HG03060 (cell line): ENCODE measurements around the gene RHBDF1.

Source experiments
- ATAC-seq: cut with Tn5 transposase; IDR thresholded peaks from one replicate; pipeline ENCODE4 v1.9.1; 2021; ENCODE audit warnings: low read depth, moderate number of reproducible peaks; ENCODE audit not compliant: unreplicated experiment

Gene RHBDF1

GRCh38 chr16:76535-77272 is 4.3 kb upstream of the RHBDF1 start:
- ATAC-seq = no peak

GRCh38 chr16:75580-76501 is 3.4 kb upstream of the RHBDF1 start:
- ATAC-seq = no peak

- no peak for ATAC-seq
Measured at GRCh38 chr16:74747-75334, 2.4 kb upstream of the RHBDF1 start.

- ATAC-seq = no peak
Measured at GRCh38 chr16:74051-74746, 1.8 kb upstream of the RHBDF1 start.

- ATAC-seq = no peak
Measured at GRCh38 chr16:71540-72401, 660 bp downstream of the RHBDF1 start.

GRCh38 chr16:71210-71539 is 1.3 kb downstream of the RHBDF1 start:
- no peak for ATAC-seq

- ATAC-seq = no peak
Measured at GRCh38 chr16:69181-69580, 3.2 kb downstream of the RHBDF1 start.

GRCh38 chr16:67884-68789 is 4.3 kb downstream of the RHBDF1 start:
- ATAC-seq = no peak

GRCh38 chr16:67183-67791 is 5.1 kb downstream of the RHBDF1 start:
- no peak for ATAC-seq

- ATAC-seq = no peak
Measured at GRCh38 chr16:66309-67182, 5.9 kb downstream of the RHBDF1 start.

GRCh38 chr16:65745-66144 is 6.7 kb downstream of the RHBDF1 start:
- no peak for ATAC-seq

- no peak for ATAC-seq
Measured at GRCh38 chr16:64914-65255, 7.5 kb downstream of the RHBDF1 start.

GRCh38 chr16:63998-64913 is 8.2 kb downstream of the RHBDF1 start:
- ATAC-seq = no peak

GRCh38 chr16:63466-63865 is 9.0 kb downstream of the RHBDF1 start:
- ATAC-seq = no peak

- no peak for ATAC-seq
Measured at GRCh38 chr16:62968-63391, 9.5 kb downstream of the RHBDF1 start.

GRCh38 chr16:62283-62967 is 10.0 kb downstream of the RHBDF1 start:
- ATAC-seq = no peak
